Measurements from ENCODE around the gene MAB21L4. TPM values are rescaled to one million over a fixed set of nuclear protein-coding genes. Genes with fewer than 3 reads are reported as not detected.

Gene MAB21L4
- polyA plus RNA-seq, 2 of the 4 experiments (the other 2 are of a cell fraction), result not detected

- no peak for TF ChIP-seq ELK1 (IDR thresholded peaks at IDR 0.05; ENCODE audit: low read depth, low read length)
- TF ChIP-seq JUNB (IDR thresholded peaks at IDR 0.05), result no peak
- no peak for TF ChIP-seq HOXB5 (CRISPR knock-in tag; IDR thresholded peaks at IDR 0.05)
- no peak for TF ChIP-seq HMGXB4 (CRISPR knock-in tag; IDR thresholded peaks at IDR 0.05; ENCODE audit: borderline replicate concordance)
- no peak for TF ChIP-seq ZC3H11A (IDR thresholded peaks at IDR 0.05)
Measured at GRCh38 chr2:240928476-240929363, 32.8 kb upstream of the MAB21L4 start.

GRCh38 chr2:240927390-240927781 is 31.4 kb upstream of the MAB21L4 start:
- ATAC-seq (no peak), FAIRE-seq (no peak), DNase-seq (ENCODE audit: low read depth in 1 of 2, low spot score in 1 of 2) (no peak)
- Histone ChIP-seq H3K4me3 (no peak overlapping the region), H3K9me3 (no peaks in the 10 kb centered on the region), H3K27ac (no peak overlapping the region), H3K4me2 (no peak overlapping the region), H3K4me1 (peaks cover 10% of the 10 kb centered on the region)
- 94% methylated on average over 7 of the region's 7 CpGs for WGBS (ENCODE audit: missing lambda C conversion rate)
- TF ChIP-seq MAFK (IDR thresholded peaks at IDR 0.05; ENCODE audit: partially characterized antibody) (peak; percentile 52), HOXA7 (CRISPR knock-in tag; IDR thresholded peaks at IDR 0.05) (no peak)
- CTCF ChIA-PET, result interaction anchor here (0.8 to 2.1 kb wide), 6 partner anchors 8 to 91 kb away, joined by 3 to 5 read pairs (median 4); no protein-coding TSS in a partner anchor
- POLR2A ChIA-PET, result no interaction called here

More at GRCh38 chr2:240928476-240929363, 32.8 kb upstream of the MAB21L4 start:
- H3K27ac ChIP-seq, result no peak overlapping the region
- DNase-seq (ENCODE audit: low read depth in 1 of 2, low spot score in 1 of 2) (no peak), FAIRE-seq (no peak), ATAC-seq (no peak)
- H3K4me1 ChIP-seq, result no peaks in the 10 kb centered on the region
- H3K4me2 ChIP-seq, result no peak overlapping the region
- ChIA-PET POLR2A (no interaction called here), CTCF (interaction anchor here (2.1 kb wide), 1 partner anchor 55 kb away, joined by 4 read pairs; no protein-coding TSS in a partner anchor)
- H3K9me3 ChIP-seq, result no peaks in the 10 kb centered on the region
- WGBS (ENCODE audit: missing lambda C conversion rate), result 73% methylated on average over 23 of the region's 24 CpGs
- H3K4me3 ChIP-seq, result no peak overlapping the region

- DNase-seq (ENCODE audit: low read depth in 1 of 2, low spot score in 1 of 2), result no peak
- TF ChIP-seq HDAC2 (IDR thresholded peaks at IDR 0.05), result no peak
- H3K9me3 ChIP-seq, result no peaks in the 10 kb centered on the region
- WGBS (ENCODE audit: missing lambda C conversion rate), result 56% methylated on average over 28 of the region's 38 CpGs
- H3K4me2 ChIP-seq, result peak overlapping the region; percentile 21; the same call in 1 of the 3 replicates
- no peak overlapping the region for H3K4me3 ChIP-seq
- no peak for FAIRE-seq
- POLR2A ChIA-PET, result no interaction called here
- CTCF ChIA-PET, result interaction anchor here (0.8 to 2.1 kb wide), 6 partner anchors 9 to 91 kb away, joined by 3 to 5 read pairs (median 4); no protein-coding TSS in a partner anchor
- H3K27ac ChIP-seq, result no peak overlapping the region; a peak in 1 of 6 replicates
- ATAC-seq, result peak; percentile 18 to 53; a peak in 3 of 6 replicates
- peaks cover 16% of the 10 kb centered on the region for H3K4me1 ChIP-seq
Measured at GRCh38 chr2:240926516-240927389, 30.8 kb upstream of the MAB21L4 start.

- Histone ChIP-seq H3K4me3 (no peak overlapping the region), H3K27ac (no peak overlapping the region), H3K4me1 (peaks cover 25% of the 10 kb centered on the region), H3K9me3 (no peaks in the 10 kb centered on the region), H3K4me2 (no peak overlapping the region)
- ATAC-seq (peak in 1 of 2 experiments; percentile 9; a peak in 3 of 6 replicates), DNase-seq (ENCODE audit: low read depth in 1 of 2, low spot score in 1 of 2) (no peak), FAIRE-seq (no peak)
- ChIA-PET POLR2A (no interaction called here), CTCF (interaction anchor here (1.1 to 2.1 kb wide), 2 partner anchors 29 to 58 kb away, joined by 4 read pairs; no protein-coding TSS in a partner anchor)
- 83% methylated on average over 23 of the region's 29 CpGs for WGBS (ENCODE audit: missing lambda C conversion rate)
- TF ChIP-seq CEBPB (IDR thresholded peaks at IDR 0.05) (no peak), MAX (IDR thresholded peaks at IDR 0.05) (no peak), NR3C1 (IDR thresholded peaks at IDR 0.05) (no peak), BCL3 (IDR thresholded peaks at IDR 0.05) (no peak), ATOH8 (CRISPR knock-in tag; IDR thresholded peaks at IDR 0.05; ENCODE audit: low read depth) (no peak), PBX3 (IDR thresholded peaks at IDR 0.05) (no peak), POLR2A (IDR thresholded peaks at IDR 0.05; ENCODE audit: low read length) (no peak), EHF (CRISPR knock-in tag; IDR thresholded peaks at IDR 0.05) (no peak), CBX8 (IDR thresholded peaks at IDR 0.05) (no peak), CHD4 (IDR thresholded peaks at IDR 0.05; ENCODE audit: borderline replicate concordance) (no peak), RFX5 (IDR thresholded peaks at IDR 0.05) (no peak)
Measured at GRCh38 chr2:240925568-240926515, 29.9 kb upstream of the MAB21L4 start.

Data from A549 (cell line).